SK-N-SH treated with all-trans-retinoic acid at 6 μM for 48 hours (cell line): ENCODE results near the gene LRP8.

Experiments used
- ATAC-seq: fragments of 200-7000 bp; cut with Tn5 transposase; 3 replicates; pipeline ENCODE4 v1.9.1; 2020; ENCODE audit warnings: mild to moderate bottlenecking, moderate library complexity
- ARNTL ChIP-seq: fragments of 450-650 bp; formaldehyde crosslinking; IDR thresholded peaks from 2 replicates; pipeline ENCODE4 v1.5.0; 2020; ENCODE audit warnings: low read depth, mild to moderate bottlenecking, moderate library complexity, borderline replicate concordance
- BACH2 ChIP-seq: fragments of 250-450 bp; sonication (Bioruptor Pico); IDR thresholded peaks from 2 replicates; pipeline ENCODE4 v1.9.0; 2021; ENCODE audit warnings: mild to moderate bottlenecking, borderline replicate concordance
- CSDC2 ChIP-seq: fragments of 250-450 bp; sonication (Bioruptor Pico); IDR thresholded peaks from 2 replicates; pipeline ENCODE4 v1.5.0; 2020; ENCODE audit warnings: mild to moderate bottlenecking, moderate library complexity
- CSRNP3 ChIP-seq: fragments of 250-450 bp; sonication (Bioruptor Pico); IDR thresholded peaks from 2 replicates; pipeline ENCODE4 v1.5.1; 2021; ENCODE audit warnings: mild to moderate bottlenecking, moderate library complexity
- ESRRG ChIP-seq: fragments of 250-450 bp; sonication (Bioruptor Pico); IDR thresholded peaks from 2 replicates; pipeline ENCODE4 v1.6.1; 2021; ENCODE audit warnings: mild to moderate bottlenecking
- GLIS3 ChIP-seq: fragments of 250-450 bp; sonication (Bioruptor Pico); IDR thresholded peaks from 2 replicates; pipeline ENCODE4 v1.5.0; 2020; ENCODE audit warnings: mild to moderate bottlenecking, moderate library complexity
- ISL1 ChIP-seq: fragments of 250-450 bp; sonication (Bioruptor Pico); IDR thresholded peaks from 2 replicates; pipeline ENCODE4 v2.1.2; 2022; ENCODE audit warnings: mild to moderate bottlenecking, moderate library complexity
- OSR1 ChIP-seq: fragments of 250-450 bp; sonication (Bioruptor Pico); IDR thresholded peaks from 2 replicates; pipeline ENCODE4 v1.8.0; 2022; ENCODE audit warnings: moderate library complexity, mild to moderate bottlenecking, inconsistent platforms
- PPARA ChIP-seq: fragments of 250-450 bp; sonication (Bioruptor Pico); IDR thresholded peaks from 2 replicates; pipeline ENCODE4 v1.5.0; 2020; ENCODE audit warnings: mild to moderate bottlenecking, borderline replicate concordance
- SNAI2 ChIP-seq: fragments of 250-450 bp; sonication (Bioruptor Pico); IDR thresholded peaks from 2 replicates; pipeline ENCODE4 v1.5.0; 2020; ENCODE audit warnings: mild to moderate bottlenecking, moderate library complexity
- TCF4 ChIP-seq: fragments of 250-450 bp; sonication (Bioruptor Pico); IDR thresholded peaks from 2 replicates; pipeline ENCODE4 v1.8.0; 2021; ENCODE audit warnings: mild to moderate bottlenecking, moderate library complexity, borderline replicate concordance
- TOX ChIP-seq: fragments of 250-450 bp; sonication (Bioruptor Pico); IDR thresholded peaks from 2 replicates; pipeline ENCODE4 v1.8.0; 2021; ENCODE audit warnings: mild to moderate bottlenecking, moderate library complexity, borderline replicate concordance
- ZC3H10 ChIP-seq: fragments of 250-450 bp; sonication (Bioruptor Pico); IDR thresholded peaks from 2 replicates; pipeline ENCODE4 v1.5.1; 2021; ENCODE audit warnings: mild to moderate bottlenecking, moderate library complexity
- ZFP30 ChIP-seq: fragments of 450-650 bp; formaldehyde crosslinking; IDR thresholded peaks from 2 replicates; pipeline ENCODE4 v1.5.0; 2022; ENCODE audit warnings: mild to moderate bottlenecking, moderate library complexity
- ZNF565 ChIP-seq: fragments of 450-650 bp; formaldehyde crosslinking; conservative IDR thresholded peaks from 2 replicates; pipeline ENCODE4 v1.5.0; 2020; ENCODE audit warnings: low read depth, mild to moderate bottlenecking, moderate library complexity
- ZNF70 ChIP-seq: fragments of 450-650 bp; formaldehyde crosslinking; IDR thresholded peaks from 2 replicates; pipeline ENCODE4 v1.5.0; 2020; ENCODE audit warnings: mild to moderate bottlenecking, moderate library complexity
- ZNF8 ChIP-seq: fragments of 450-650 bp; formaldehyde crosslinking; IDR thresholded peaks from 2 replicates; pipeline ENCODE4 v1.5.0; 2020; ENCODE audit warnings: mild to moderate bottlenecking, moderate library complexity
- TF ChIP-seq, protein P1 (sequence below): fragments of 250-450 bp; sonication (Bioruptor Pico); IDR thresholded peaks from 2 replicates; pipeline ENCODE4 v1.8.0; 2020; ENCODE audit warnings: mild to moderate bottlenecking, moderate library complexity, borderline replicate concordance
- TF ChIP-seq, protein P2 (sequence below): fragments of 250-450 bp; sonication (Bioruptor Pico); IDR thresholded peaks from 2 replicates; pipeline ENCODE4 v1.8.0; 2021; ENCODE audit warnings: low read depth, mild to moderate bottlenecking, moderate library complexity, borderline replicate concordance

The LRP8 gene

DNA sequence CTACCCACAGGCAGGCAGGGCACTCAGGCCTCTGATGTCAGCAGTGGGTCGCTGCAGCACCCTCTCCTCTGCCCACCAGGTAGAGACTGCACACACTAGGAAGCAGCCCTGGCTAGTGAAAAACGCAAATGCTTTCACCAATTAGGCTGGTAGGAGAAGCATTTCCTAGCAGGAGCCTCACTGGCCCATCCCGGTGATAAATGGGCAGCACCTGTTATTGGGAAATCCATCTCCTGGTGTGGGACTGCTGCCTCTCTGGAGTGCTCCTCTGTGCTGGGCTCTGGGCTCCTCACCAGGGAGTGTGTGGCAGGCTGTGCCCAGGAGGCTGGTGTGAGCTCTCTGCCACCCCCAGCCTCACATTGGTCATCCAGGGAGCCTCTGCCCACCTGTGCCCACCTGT, 28.6 kb downstream of the LRP8 start:
- ATAC-seq, result no peak
- TF ChIP-seq, protein P1, sequence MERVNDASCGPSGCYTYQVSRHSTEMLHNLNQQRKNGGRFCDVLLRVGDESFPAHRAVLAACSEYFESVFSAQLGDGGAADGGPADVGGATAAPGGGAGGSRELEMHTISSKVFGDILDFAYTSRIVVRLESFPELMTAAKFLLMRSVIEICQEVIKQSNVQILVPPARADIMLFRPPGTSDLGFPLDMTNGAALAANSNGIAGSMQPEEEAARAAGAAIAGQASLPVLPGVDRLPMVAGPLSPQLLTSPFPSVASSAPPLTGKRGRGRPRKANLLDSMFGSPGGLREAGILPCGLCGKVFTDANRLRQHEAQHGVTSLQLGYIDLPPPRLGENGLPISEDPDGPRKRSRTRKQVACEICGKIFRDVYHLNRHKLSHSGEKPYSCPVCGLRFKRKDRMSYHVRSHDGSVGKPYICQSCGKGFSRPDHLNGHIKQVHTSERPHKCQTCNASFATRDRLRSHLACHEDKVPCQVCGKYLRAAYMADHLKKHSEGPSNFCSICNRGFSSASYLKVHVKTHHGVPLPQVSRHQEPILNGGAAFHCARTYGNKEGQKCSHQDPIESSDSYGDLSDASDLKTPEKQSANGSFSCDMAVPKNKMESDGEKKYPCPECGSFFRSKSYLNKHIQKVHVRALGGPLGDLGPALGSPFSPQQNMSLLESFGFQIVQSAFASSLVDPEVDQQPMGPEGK (CRISPR knock-in tag), result no peak
- TF ChIP-seq, protein P2, sequence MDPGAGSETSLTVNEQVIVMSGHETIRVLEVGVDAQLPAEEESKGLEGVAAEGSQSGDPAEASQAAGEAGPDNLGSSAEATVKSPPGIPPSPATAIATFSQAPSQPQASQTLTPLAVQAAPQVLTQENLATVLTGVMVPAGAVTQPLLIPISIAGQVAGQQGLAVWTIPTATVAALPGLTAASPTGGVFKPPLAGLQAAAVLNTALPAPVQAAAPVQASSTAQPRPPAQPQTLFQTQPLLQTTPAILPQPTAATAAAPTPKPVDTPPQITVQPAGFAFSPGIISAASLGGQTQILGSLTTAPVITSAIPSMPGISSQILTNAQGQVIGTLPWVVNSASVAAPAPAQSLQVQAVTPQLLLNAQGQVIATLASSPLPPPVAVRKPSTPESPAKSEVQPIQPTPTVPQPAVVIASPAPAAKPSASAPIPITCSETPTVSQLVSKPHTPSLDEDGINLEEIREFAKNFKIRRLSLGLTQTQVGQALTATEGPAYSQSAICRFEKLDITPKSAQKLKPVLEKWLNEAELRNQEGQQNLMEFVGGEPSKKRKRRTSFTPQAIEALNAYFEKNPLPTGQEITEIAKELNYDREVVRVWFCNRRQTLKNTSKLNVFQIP (CRISPR knock-in tag), result no peak
- no peak for TF ChIP-seq ZC3H10
- TF ChIP-seq PPARA, result no peak
- no peak for TF ChIP-seq TCF4 (CRISPR knock-in tag)
- no peak for TF ChIP-seq CSRNP3 (CRISPR knock-in tag)
- TF ChIP-seq ZNF565 (CRISPR knock-in tag), result no peak
- no peak for TF ChIP-seq ZNF70 (CRISPR knock-in tag)
- TF ChIP-seq, all 23 proteins: peak for 0

DNA sequence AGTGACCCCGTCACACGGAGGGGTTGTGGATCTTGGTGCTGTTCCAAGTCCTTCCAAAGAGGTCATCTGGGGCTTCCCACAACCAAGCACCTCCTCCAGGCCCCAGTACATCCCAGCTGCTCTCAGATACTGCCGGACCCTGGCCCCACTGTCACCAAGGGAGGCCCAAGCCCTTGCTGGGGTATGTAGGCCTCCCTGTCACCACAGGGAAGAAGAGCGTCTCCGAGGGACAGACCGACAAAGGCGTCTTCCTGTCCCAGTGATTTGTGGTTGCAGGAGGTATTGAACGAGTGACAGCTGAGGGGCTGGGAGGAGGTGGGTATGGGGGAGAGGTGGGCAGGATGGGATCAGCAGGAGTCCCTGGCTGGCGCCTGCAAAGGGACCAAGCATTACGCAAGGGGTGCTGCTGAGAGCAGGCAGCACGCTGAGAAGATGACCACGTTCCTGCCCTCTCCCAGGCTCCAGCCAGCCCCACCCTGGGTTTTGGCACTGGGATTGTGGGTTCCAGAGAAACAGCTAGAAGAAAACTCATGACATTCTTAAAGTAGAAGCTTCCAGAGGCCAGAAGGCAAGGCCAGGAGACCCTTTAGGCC, 29.7 kb downstream of the LRP8 start:
- TF ChIP-seq ARNTL (CRISPR knock-in tag), result no peak
- TF ChIP-seq CSRNP3 (CRISPR knock-in tag), result no peak
- TF ChIP-seq BACH2 (CRISPR knock-in tag), result no peak
- no peak for TF ChIP-seq OSR1 (CRISPR knock-in tag)
- no peak for TF ChIP-seq SNAI2 (CRISPR knock-in tag)

GRCh38 chr1:53297195-53297594, 30.7 kb downstream of the LRP8 start:
- TF ChIP-seq ZNF565 (CRISPR knock-in tag) (no peak), CSDC2 (CRISPR knock-in tag) (no peak), OSR1 (CRISPR knock-in tag) (no peak), ZFP30 (CRISPR knock-in tag) (no peak), SNAI2 (CRISPR knock-in tag) (no peak)
- TF ChIP-seq, all 23 proteins: peak for 0

More for the DNA sequence above, 29.7 kb downstream of the LRP8 start:
- no peak for ATAC-seq

DNA sequence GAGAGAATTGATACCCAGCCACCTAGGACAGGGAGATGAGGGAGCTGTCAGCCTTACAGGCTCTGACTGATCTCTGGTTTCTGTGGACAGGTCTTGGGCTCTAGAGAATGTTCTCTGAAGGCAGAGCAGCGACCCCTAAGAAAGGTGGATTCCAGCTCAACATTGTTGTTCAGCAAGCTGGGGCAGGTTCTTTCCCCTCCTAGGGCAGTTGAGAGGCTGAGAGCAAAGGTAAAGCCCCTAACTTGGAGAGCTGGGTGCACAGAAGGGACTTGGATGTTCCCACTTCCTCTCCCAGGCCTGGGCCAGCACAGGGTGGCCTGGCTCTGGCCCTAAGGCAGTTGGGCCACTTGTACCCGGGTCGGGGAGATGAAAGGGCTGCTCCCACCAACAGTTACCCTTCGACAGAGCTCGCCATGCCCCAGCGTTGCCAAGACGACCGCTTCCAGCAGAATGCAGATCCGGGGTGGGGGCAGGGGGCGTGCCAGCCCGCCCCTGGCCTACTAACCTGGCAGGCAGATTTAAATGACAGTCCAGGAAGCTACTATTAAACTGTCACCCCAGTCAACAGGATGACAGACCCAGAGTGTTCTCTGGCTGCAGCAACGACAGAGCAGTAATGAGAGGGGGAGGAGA, 31.6 kb downstream of the LRP8 start:
- TF ChIP-seq TOX (CRISPR knock-in tag), result no peak
- ATAC-seq, result no peak; the same call in 2 of the 3 replicates

More at GRCh38 chr1:53297195-53297594, 30.7 kb downstream of the LRP8 start:
- no peak for ATAC-seq

DNA sequence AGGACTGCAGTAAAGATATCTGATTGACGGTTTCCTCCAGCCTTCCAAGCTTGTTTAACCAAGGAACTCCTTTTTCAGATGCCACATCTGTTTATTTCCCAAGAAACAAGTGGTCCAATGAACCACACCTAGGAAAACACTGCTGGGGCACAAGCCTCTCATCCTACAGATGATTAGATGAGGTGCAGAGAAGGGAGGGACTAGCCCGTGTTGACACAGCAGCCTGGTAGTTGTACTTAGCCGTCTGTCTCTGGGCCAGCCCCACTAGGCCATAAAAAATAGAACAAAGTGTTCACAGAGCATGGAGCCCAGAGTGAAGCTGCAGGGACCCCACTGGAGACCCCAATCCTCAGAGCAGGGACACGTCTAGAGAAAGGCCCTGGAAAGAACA, 32.1 kb downstream of the LRP8 start:
- no peak; the same call in 2 of the 3 replicates for ATAC-seq
- no peak for TF ChIP-seq ZNF70 (CRISPR knock-in tag)
- TF ChIP-seq GLIS3 (CRISPR knock-in tag), result no peak
- TF ChIP-seq TCF4 (CRISPR knock-in tag), result no peak
- TF ChIP-seq ARNTL (CRISPR knock-in tag), result no peak

DNA sequence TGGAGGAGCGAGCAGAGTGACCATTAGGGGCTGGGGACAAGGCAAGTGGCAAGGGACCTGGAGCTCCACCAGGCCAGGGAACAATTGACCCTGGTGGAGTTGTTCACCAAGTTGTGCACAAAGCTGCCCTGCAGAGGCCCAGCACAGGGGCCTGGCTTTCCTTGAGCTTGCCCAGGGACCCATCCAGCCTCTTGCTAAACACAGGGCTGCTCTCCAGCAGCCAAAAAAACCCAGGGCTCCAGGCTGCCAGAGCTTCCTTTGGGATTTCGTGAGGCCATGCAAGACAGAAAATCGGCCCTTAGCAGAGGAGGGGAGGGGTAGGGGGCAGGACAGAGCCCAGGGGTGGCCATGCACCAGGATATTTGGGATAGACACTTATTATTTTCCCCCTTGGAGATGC, 32.6 kb downstream of the LRP8 start:
- no peak for ATAC-seq
- TF ChIP-seq, protein P1 (CRISPR knock-in tag), result no peak
- no peak for TF ChIP-seq ZNF8 (CRISPR knock-in tag)
- TF ChIP-seq ISL1, result no peak
- no peak for TF ChIP-seq ZNF565 (CRISPR knock-in tag)
- TF ChIP-seq, protein P2 (CRISPR knock-in tag), result no peak
- no peak for TF ChIP-seq OSR1 (CRISPR knock-in tag)
- TF ChIP-seq ESRRG (CRISPR knock-in tag), result no peak
- TF ChIP-seq TOX (CRISPR knock-in tag), result no peak
- no peak for TF ChIP-seq BACH2 (CRISPR knock-in tag)
- TF ChIP-seq CSRNP3 (CRISPR knock-in tag), result no peak
